HG03060 (cell line): ENCODE data around the gene RNF181.
"Not testable (repeated sequence)": the region's sequence is repeated elsewhere in the genome, so short reads cannot be mapped to it uniquely, and the experiment has no call there.

Experiments
- ATAC-seq: cut with Tn5 transposase; IDR thresholded peaks from one replicate; pipeline ENCODE4 v1.9.1; 2021; ENCODE audit warnings: low read depth, moderate number of reproducible peaks; ENCODE audit not compliant: unreplicated experiment

The RNF181 gene

GRCh38 chr2:85593023-85593422 lies 2.5 kb upstream of the RNF181 start:
- no peak for ATAC-seq

DNA sequence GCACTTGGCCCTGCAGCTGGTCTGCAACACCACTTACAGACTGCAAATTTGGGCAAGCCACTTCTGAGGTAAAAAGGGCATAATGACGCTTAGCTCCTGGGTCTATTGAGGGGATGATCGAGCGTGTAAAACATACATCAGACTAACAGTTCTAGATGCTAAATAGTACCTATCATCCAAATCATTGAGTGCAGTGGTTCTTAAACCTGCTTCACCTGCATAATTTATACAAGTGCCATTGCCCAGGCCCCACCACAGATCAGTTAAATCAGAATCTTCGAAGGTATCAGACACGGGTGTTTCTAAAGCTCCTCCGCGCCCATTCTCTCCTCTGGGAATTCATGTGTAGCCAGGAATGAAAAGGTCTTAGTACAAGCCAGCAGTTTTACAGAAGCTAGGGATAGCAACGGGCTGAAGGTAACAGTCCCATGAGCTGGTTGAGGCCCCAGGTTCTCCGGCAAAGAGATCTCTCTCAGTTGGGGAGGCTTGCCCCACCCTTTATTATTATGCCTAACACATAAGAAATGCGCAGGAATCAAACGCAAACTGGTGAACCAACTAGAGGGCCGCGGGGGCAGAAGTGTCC lies 737 bp upstream of the RNF181 start:
- ATAC-seq = no peak

- no peak for ATAC-seq
Observed at GRCh38 chr2:85596026-85596333, 435 bp downstream of the RNF181 start.

GRCh38 chr2:85596486-85597143 lies 1.1 kb downstream of the RNF181 start:
- no peak for ATAC-seq

- no peak for ATAC-seq
Observed at GRCh38 chr2:85597241-85597640, 1.7 kb downstream of the RNF181 start.

- no peak for ATAC-seq
Observed at GRCh38 chr2:85598594-85599340, 3.2 kb downstream of the RNF181 start.

DNA sequence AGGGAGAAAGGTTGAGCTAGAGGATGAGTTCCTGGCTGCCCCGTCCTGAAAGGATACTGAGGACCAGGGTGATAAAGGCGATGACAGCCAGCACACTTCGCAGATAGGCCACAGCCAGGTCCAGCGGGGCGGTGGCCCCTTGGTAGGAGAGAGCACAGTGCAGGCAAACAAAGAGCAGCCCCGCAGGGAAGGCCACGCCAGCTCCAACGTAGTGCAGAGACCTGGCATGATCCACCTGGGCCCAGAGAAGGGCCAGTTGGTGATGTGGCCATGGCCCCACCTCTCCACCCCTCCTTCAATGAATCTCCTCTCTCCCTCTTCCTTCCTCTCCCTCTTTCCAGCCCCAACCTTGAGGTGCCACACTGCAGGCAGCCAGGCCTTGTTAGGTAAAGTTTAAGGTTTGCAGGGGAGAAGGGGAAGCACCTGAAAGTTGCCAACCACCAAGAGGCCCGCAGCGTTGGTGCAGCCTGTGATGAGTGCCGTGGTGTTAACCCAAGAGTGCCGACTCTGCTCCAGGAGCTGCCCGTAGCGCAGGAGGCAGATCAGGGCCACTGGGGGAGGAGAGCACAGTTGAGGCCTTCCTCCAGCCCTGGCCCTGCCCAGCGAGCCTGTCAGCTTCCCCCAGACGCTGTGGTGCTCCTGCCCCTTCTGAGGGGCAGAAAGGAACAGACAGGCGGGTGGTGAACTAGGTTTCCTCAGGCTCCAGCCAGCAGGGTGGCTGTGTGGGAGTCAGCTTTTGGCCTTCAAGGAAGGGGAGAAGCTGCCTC lies 4.1 kb downstream of the RNF181 start:
- no peak for ATAC-seq

- no peak for ATAC-seq
Observed at GRCh38 chr2:85600235-85600575, 4.7 kb downstream of the RNF181 start.

DNA sequence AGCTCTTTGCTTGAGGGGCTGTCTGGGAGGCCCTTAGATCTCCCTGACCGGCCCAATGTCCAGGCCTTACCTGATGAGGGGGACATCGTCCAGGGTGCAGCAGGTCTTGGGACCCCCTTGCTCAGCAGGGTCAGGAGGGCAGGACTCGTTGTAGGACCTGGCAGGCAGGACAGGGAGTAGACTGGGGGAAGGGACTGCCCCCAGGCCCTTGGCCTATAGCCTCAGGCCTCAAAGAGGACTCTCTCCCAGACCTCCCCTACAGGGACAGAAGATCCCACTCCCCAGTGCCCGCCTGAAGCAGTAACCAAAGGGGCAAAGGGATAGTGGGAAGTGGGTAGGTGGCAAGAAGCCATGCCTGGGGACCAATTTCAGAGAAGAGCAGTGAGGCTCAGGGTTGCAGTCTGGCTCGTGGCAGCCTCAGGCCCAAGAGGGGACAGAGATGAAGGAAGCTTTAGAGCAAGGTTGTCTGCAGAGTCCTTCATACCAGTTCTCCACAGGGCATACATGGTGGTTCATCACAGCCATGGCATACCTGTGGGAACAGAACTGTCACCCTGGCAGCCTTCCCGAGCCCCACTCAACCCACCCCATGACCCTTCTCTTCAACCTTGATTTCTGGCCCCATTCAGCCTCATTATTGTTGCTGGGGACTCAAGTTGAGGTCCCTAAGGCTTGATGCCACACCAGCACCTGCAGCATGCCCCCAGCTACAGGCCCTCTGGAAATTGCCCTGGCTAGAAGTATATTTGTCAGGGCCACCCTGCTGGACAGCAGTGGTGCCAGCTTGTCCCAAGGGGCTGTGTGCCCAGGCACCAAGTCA lies 5.6 kb downstream of the RNF181 start:
- no peak for ATAC-seq

GRCh38 chr2:85601771-85602475 lies 6.4 kb downstream of the RNF181 start:
- peak; percentile 29 for ATAC-seq

DNA sequence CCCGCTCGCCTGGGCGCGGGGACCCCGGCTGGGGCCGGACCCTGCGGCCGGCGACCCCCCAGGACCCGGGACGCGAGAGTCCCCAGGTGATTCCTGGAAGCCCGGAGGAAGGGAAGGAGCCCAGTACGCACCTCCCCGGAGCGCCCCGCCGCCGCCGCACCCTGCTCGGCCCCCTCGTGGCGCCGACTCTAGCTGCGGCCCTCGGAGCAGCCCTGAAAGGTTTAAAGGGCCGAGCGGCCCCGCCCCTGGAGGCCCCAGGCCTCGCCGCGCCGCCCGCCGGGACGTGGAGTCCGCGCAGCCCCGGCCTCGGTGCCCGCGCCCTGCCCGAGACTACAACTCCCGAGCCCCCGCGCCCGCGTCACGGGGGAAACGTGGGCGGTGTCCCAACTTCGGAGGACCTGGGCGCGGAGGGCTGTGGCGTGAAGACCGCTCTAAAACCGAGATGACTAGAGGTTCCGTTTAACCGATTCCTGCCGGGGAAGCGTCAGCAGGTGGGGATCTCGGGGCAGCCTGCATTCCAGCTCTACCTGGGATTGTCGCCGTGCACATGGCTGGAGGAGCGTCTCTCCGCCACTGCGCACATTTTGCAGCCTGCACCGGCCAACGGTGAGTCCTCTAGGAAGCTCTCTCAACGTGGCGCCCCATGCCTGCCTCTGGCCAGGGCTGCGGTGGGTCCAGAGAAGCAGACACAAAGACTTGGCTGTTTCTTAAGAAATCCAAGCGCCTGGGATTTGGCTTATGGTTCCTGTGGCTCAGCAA lies 7.1 kb downstream of the RNF181 start, which contains the start of gene TMEM150A:
Gene TMEM150A, minus strand, starts transcription at position 223 of the 759 bp plus-strand sequence. CDS start 750 bp downstream, outside the sequence.
- peak; percentile 57 for ATAC-seq

DNA sequence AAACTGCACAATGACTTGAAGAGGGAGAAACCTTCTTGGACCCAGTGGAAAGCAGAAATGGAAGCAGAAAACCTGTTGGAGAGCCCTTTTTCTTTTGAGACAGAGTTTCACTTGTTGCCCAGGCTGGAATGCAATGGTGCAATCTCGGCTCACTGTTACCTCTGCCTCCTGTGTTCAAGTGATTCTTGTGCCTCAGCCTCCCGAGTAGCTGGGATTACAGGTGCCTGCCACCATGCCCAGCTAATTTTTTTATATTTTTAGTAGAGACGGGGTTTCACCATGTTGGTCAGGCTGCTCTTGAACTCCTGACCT lies 8.5 kb downstream of the RNF181 start:
- ATAC-seq = not testable (repeated sequence)

GRCh38 chr2:85604568-85605339 lies 9.2 kb downstream of the RNF181 start:
- ATAC-seq = no peak

GRCh38 chr2:85605406-85606115 lies 10.0 kb downstream of the RNF181 start:
- no peak for ATAC-seq

DNA sequence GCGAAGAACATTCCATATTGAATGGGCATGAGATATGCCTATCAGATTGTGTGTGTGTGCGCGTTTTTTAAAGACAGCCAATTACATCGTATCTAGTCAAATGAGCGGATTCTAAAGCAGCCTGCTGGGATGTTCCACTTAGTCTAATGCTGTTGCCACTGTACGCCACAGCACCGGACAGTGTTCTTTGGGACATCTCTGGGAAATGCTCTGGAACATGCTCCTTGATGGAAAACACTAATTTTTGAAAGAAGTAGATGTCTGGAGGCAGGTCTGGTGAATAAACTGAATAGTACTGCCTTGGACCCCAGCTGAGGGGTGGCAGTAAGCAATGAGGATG lies 10.5 kb downstream of the RNF181 start:
- ATAC-seq = no peak

DNA sequence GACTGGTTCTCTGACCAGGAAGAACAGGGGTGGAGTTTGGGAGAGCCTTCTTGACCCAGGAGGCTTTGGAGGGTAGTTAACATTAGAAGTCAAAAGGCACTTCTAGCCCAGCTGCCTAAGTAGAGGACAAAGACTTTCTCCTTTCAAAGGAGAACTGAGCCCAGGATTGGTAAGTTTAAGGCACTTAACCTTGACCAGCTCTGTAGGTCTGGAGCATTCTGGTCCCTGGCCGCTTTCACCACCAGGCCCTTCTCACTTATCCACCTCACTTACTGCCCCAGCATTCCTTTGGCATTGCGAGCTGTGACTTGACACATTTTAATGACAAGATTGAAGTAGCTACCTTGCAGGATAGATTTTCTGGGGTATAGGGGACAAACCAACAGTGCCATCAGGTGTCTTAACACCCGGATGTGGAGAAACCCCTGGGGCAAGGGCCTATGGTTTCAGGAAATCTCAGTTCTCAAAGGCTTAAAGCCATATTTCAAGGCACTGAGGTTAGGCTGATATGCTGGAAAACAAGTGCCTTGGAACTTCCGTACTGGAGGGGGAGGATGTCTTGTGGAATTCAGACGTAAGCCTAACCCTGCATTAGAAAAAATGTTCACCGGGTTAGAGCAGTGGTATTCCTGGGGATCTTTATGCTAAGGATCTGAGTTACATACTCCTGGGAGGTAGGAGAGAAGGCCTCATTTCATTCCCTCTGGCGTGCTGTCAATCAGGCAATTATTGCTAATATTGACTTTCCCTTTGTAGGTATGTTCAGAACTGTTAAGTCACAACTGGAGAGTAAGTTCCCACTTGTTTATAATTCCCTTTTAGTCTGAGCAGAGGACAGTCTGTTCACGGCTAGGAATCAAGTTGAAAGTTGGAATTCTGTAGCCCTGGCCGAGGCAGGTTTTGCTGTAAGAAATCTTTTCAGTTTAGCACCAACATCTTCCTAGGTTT lies 12.0 kb downstream of the RNF181 start:
- no peak for ATAC-seq

GRCh38 chr2:85611217-85611704 lies 15.7 kb downstream of the RNF181 start:
- no peak for ATAC-seq
